Coronary artery (tissue), 2 donors: ENCODE measurements around the gene CLCN7.

ENCODE experiments used
- DNase-seq: peaks from one replicate; pipeline ENCODE4 v3.0.0-alpha.2; 2017; ENCODE audit warnings: low spot score
- H3K27ac ChIP-seq, 2 donors: fragments of 200-600 bp; sonication (generic); one replicate each; pipeline ENCODE4 v1.5.1; 2016 to 2019
- H3K4me3 ChIP-seq: fragments of 200-600 bp; sonication (generic); 2 replicates; pipeline ENCODE4 v1.5.1; 2016; ENCODE audit warnings: mild to moderate bottlenecking, moderate library complexity
- TF ChIP-seq, protein P1 (sequence below): fragments of 200-600 bp; sonication (generic); IDR thresholded peaks from one replicate; pipeline ENCODE4 v1.5.1; 2019; ENCODE audit warnings: antibody characterized with exemption

The CLCN7 gene

DNA sequence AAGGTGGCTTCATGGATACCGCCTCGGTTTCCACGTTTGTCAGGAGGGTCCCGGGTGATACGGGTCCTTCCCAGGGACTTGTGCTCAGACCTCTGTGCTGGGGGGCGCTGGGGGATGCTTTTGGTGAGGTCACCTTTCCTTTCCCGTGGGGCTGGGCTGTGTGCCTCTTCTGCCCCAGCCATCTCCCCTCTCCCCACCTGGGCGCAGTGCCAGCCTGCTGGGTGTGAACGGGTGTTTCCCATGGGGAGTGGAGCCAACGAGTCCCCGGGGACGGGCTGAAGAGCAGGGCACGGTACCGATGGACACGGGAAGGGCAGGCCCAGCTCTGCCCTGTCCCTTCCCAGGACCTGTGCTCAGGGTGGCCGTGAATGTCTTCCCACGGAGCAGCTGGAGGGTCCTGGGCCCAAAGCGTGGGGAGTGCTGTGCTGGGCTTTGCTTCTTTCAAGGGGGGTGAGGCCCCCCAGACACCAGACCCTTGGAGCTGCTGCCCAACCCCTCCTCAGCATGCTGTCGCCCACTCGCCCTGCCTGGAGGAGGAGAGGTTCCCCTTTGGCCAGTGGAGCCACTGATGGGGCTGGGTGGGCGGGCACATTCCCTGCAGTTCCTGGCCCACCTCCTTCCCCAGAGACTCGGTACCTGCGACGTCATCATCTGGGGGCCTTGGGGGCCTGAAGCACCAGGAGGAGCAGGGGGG, 33.8 kb upstream of the CLCN7 start:
- Histone ChIP-seq H3K4me3 (no peak overlapping the region), H3K27ac (peak overlapping the region; percentile 88 to 95)
- DNase-seq: no peak
- TF ChIP-seq, protein P1, sequence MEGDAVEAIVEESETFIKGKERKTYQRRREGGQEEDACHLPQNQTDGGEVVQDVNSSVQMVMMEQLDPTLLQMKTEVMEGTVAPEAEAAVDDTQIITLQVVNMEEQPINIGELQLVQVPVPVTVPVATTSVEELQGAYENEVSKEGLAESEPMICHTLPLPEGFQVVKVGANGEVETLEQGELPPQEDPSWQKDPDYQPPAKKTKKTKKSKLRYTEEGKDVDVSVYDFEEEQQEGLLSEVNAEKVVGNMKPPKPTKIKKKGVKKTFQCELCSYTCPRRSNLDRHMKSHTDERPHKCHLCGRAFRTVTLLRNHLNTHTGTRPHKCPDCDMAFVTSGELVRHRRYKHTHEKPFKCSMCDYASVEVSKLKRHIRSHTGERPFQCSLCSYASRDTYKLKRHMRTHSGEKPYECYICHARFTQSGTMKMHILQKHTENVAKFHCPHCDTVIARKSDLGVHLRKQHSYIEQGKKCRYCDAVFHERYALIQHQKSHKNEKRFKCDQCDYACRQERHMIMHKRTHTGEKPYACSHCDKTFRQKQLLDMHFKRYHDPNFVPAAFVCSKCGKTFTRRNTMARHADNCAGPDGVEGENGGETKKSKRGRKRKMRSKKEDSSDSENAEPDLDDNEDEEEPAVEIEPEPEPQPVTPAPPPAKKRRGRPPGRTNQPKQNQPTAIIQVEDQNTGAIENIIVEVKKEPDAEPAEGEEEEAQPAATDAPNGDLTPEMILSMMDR: no peak

DNA sequence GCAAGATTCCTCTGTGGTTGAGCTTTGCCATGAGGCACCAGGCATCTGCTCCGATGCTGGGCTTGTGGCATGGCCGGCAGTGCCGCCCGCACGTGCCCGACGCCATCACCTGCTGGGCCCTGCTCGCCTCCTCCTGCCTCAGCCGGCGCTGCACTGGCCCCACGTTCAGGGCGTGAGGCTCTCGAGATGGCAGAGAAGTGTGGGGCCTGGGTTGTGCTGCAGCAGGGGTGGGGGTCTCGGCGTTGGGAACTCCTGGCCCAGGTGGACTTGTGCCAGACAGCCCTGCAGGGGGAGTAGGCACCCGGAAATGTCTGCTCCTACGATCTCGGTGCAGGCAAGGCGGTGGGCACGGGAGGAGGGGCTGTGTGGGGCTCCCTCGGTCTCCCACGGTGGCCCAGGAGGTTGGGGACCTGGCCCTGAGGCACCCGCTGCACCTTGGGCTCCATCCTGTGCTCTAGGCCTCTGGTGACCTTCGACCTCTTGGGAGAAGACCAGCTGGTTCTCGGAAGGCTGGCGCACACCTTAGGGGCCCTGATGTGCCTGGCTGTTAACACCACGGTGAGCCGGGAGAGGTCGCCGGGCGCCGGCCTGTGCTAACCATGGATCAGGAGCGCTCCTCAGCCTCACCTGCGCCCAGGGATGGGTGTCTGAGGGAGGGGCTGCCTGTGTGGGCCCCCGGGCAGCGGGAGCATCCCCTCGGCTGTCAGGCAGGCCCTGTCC, 31.8 kb upstream of the CLCN7 start:
- Histone ChIP-seq H3K4me3 (no peak overlapping the region), H3K27ac (no peak overlapping the region)
- no peak for DNase-seq
- TF ChIP-seq, protein P1: no peak

DNA sequence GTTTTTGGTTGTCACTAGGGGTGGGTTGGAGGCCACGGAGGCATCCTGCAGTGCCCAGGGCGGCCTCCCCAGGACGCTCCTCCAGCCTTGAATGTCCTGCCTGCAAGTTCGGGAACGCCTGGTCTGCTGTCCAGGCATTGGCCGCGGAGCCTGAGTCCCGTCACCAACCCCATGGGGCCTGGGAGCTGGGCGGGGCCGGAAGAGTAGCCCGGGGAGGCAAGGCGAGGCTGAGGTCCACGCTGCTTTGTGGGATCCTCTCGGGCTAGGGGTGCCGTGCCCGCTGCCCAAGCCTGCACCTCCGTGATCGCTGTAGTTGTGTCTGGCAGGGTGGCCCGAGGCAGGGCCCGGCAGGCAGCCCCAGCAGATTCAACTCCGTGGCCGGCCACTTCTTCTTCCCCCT, 31.1 kb upstream of the CLCN7 start:
- DNase-seq: no peak
- TF ChIP-seq, protein P1: no peak
- Histone ChIP-seq H3K27ac (no peak overlapping the region), H3K4me3 (no peak overlapping the region)

DNA sequence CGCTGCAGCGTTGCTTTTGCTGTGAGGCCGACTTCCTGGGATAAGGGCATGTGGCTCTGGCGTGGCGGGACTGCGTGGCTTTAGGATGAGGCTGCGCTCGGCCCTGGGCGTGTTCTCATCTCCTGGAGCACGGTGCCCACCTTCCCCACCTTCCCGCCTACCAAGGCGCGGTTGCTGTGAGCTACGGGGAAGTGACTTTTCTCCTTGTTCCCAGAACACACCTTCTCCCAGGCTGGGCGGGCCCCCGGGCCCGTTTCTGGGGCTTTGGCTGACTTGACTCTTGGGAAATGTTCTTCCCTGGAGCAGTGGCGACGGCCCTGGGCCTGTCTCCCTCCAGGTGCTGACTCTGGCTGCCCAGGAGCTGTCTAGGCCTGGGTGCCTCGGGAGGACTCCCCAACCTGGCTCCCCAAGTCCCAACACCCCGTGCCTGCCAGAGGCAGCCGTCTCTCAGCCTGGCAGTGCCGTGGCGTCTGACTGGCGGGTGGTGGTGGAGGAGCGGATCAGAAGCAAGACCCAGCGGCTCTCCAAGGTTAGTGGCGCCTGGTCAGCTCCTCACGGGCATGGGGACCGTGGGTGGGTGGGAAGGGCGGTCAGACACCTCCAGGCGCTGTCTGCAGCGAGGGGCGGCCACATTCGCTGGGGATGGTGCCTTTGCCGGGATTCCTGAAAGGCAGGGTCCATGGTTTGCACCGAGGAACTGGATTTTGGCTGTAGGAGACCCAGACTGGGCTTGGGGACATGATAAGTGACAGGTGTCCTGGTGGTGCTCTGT, 30.4 kb upstream of the CLCN7 start:
- TF ChIP-seq, protein P1: no peak
- no peak overlapping the region for H3K27ac ChIP-seq
- H3K4me3 ChIP-seq: no peak overlapping the region
- no peak for DNase-seq

DNA sequence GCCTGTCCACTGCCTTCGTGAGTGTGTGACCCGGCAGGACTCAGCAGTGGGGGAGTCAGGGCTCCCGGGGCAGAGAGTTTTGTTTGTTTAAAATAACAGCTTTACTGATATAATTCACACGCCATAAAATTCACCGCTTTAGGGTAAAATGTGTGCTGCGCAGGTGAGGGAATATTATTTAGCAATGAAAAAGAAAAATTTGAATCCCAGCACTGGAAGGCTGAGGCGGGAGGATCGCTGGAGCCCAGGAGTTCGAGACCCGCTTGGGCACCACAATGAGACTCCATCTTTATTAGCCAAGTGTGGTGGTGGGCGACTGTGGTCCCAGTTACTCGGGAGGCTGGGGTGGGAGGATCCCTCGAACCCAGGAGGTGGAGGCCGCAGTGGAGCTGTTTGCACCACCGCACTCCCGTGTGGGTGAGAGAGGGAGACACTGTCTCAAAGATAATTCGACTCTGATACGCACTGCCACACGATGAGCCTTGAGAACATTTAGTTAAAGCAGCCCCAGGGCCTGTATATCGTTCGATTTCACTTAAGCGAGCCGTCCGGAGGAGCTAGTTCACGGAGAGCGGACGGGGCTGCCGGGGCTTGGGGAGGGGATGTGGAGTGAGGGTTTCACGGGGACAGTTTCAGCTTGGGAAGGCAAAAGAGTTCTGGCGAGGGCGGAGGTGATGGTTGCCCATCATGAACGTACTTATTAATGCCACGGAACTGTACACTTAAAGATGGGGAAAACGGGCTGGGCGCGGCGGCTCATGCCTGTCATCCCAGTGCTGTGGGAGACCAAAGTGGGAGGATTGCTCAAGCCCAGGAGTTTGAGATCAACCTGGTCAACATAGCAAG, 28.5 kb upstream of the CLCN7 start:
- Histone ChIP-seq H3K27ac (no peak overlapping the region), H3K4me3 (no peak overlapping the region)
- no peak for DNase-seq
- TF ChIP-seq, protein P1: no peak

DNA sequence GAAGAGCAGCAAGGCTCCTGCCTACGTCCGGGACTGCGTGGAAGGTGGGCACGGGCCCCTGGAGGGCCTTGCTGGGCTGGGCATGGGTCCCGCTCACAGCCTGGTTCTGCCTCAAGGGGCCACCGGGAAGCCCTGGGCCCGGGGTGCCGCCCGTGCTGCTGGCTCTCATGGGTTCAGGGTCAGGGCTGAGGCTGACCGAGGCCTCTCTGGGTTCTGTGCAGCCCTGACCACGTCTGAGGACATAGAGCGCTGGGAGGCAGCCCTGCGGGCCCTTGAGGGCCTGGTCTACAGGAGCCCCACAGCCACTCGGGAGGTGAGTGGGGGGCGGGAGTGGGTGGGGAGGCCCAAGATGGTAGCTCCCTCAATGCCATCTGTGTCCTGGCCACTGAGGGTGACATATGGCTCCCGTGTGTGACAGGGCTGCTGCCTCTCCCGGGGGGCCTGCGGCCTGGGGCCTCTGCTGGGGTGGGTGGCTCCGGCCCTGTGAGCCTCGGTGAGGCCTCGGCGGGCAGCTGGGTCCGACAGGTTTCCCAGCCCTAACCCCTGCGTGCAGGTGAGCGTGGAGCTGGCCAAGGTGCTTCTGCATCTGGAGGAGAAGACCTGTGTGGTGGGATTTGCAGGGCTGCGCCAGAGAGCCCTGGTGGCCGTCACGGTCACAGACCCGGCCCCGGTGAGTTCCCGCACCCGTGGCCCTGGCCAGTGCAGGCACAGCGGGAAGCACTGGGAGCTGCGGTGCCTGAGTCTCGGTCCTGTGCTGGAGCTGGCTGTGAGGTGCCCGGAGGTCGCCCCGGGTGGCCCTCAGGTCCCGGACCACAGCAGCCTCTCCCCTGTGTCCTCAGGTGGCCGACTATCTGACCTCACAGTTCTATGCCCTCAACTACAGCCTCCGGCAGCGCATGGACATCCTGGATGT, 27.5 kb upstream of the CLCN7 start:
- no peak for DNase-seq
- no peak overlapping the region for H3K4me3 ChIP-seq
- TF ChIP-seq, protein P1: no peak
- no peak overlapping the region for H3K27ac ChIP-seq
